Upper lobe of right lung (tissue), 1 donor: ENCODE measurements around the gene MIOX. TPM values are rescaled to one million over a fixed set of nuclear protein-coding genes. Genes with fewer than 3 reads are reported as not detected.
"Not testable (repeated sequence)": the region's sequence is repeated elsewhere in the genome, so short reads cannot be mapped to it uniquely, and the experiment has no call there.

ENCODE experiments used
- ATAC-seq: fragments of 200-7000 bp; cut with Tn5 transposase; one replicate; pipeline ENCODE4 v1.9.1; 2020; ENCODE audit warnings: mild to moderate bottlenecking, moderate library complexity
- DNase-seq: peaks from one replicate; pipeline ENCODE4 v3.0.0-alpha.2; 2020
- H3K27ac ChIP-seq: fragments of 200-600 bp; one replicate; pipeline ENCODE4 v1.8.0; 2022
- H3K27me3 ChIP-seq: fragments of 200-600 bp; one replicate; pipeline ENCODE4 v1.8.0; 2022; ENCODE audit warnings: mild to moderate bottlenecking
- H3K36me3 ChIP-seq: fragments of 200-600 bp; one replicate; pipeline ENCODE4 v1.8.0; 2022
- H3K4me1 ChIP-seq: fragments of 200-600 bp; one replicate; pipeline ENCODE4 v1.8.0; 2022
- H3K4me3 ChIP-seq: fragments of 200-600 bp; one replicate; pipeline ENCODE4 v1.8.0; 2022; ENCODE audit warnings: mild to moderate bottlenecking
- H3K9me3 ChIP-seq: fragments of 200-600 bp; one replicate; pipeline ENCODE4 v1.8.0; 2022
- intact Hi-C: fragments of 100-400 bp; cut with DNase I; formaldehyde crosslinking; loops from one replicate; pipeline ENCODE4 v1.11.0; 2022
- total RNA-seq: library from RNA; stranded (reverse); fragmentation: NEBNext Ultra II Directional; extraction: Animal tissue kit (Norgen Biotek cat#: 25700); gene quantifications from one replicate; pipeline ENCODE4 v1.2.1, GENCODE V29; 2021
- TF ChIP-seq, protein P1 (sequence below): fragments of 200-600 bp; IDR thresholded peaks from one replicate; pipeline ENCODE4 v1.8.0; 2022; ENCODE audit warnings: antibody characterized with exemption
- donor health status: DM: no; HTN: yes; CAD: no; lungs with severe emphysema.

Gene MIOX
- total RNA-seq, 1 donor from 2014 or later: not detected

DNA sequence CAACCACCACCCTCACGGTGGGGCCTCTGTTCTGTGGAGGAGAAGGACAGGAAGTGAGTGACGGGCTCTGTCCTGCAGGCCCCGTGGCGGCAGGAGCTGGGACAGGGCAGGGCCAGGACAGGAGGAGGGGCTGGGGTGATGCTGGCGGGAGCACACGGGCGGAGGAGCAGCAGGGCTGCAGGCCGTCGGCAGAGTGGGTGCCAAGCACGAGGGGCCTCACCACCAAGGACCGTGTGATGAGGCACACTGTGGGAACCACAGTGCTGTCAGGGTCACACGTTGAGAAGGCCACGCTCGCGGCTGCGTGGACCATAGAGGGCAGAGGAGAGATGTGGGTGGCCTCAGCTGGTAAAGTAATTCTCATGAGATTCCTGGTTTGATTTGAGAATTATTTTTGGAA is 30.2 kb downstream of the MIOX start:
- H3K27ac ChIP-seq: no peak overlapping the region
- TF ChIP-seq, protein P1, sequence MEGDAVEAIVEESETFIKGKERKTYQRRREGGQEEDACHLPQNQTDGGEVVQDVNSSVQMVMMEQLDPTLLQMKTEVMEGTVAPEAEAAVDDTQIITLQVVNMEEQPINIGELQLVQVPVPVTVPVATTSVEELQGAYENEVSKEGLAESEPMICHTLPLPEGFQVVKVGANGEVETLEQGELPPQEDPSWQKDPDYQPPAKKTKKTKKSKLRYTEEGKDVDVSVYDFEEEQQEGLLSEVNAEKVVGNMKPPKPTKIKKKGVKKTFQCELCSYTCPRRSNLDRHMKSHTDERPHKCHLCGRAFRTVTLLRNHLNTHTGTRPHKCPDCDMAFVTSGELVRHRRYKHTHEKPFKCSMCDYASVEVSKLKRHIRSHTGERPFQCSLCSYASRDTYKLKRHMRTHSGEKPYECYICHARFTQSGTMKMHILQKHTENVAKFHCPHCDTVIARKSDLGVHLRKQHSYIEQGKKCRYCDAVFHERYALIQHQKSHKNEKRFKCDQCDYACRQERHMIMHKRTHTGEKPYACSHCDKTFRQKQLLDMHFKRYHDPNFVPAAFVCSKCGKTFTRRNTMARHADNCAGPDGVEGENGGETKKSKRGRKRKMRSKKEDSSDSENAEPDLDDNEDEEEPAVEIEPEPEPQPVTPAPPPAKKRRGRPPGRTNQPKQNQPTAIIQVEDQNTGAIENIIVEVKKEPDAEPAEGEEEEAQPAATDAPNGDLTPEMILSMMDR: no peak
- no peaks in the 10 kb centered on the region for H3K27me3 ChIP-seq
- peaks cover under 1% of the 10 kb centered on the region for H3K4me1 ChIP-seq
- peaks cover 33% of the 10 kb centered on the region for H3K36me3 ChIP-seq
- H3K4me3 ChIP-seq: no peak overlapping the region
- DNase-seq (no peak), ATAC-seq (no peak)
- H3K9me3 ChIP-seq: no peaks in the 10 kb centered on the region
- intact Hi-C loops: no loop called here

GRCh38 chr22:50517495-50518260 is 31.0 kb downstream of the MIOX start:
- DNase-seq: no peak
- TF ChIP-seq, protein P1: no peak
- Histone ChIP-seq H3K4me1 (no peaks in the 10 kb centered on the region), H3K27ac (no peak overlapping the region), H3K4me3 (no peak overlapping the region), H3K9me3 (no peaks in the 10 kb centered on the region), H3K36me3 (peaks cover 38% of the 10 kb centered on the region), H3K27me3 (no peaks in the 10 kb centered on the region)
- intact Hi-C loops: no loop called here
- ATAC-seq: no peak

- Histone ChIP-seq H3K27me3 (no peaks in the 10 kb centered on the region), H3K9me3 (no peaks in the 10 kb centered on the region), H3K27ac (no peak overlapping the region), H3K4me1 (no peaks in the 10 kb centered on the region), H3K4me3 (no peak overlapping the region), H3K36me3 (peaks cover 48% of the 10 kb centered on the region)
- intact Hi-C loops: no loop called here
- DNase-seq (no peak), ATAC-seq (no peak)
- TF ChIP-seq, protein P1: no peak
Measured at GRCh38 chr22:50518606-50519005, 31.9 kb downstream of the MIOX start.

DNA sequence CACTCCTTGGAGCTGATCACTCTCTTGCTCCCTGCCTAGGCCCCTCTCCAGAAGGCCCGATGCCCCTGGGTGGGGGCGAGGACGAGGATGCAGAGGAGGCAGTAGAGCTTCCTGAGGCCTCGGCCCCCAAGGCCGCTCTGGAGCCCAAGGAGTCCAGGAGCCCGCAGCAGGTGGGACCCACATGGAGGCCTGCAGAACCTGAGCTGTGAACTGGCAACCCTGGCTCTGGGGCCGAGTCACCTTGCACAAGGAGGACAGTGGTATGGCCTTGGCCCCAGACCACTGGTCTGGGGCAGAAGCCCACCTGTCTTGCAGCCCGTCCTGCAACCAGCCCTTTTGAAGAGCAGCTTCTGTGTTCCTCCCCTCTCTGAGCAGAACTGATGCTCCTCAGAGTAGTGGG is 32.5 kb downstream of the MIOX start:
- intact Hi-C loops: no loop called here
- TF ChIP-seq, protein P1: no peak
- no peaks in the 10 kb centered on the region for H3K9me3 ChIP-seq
- peaks cover 1% of the 10 kb centered on the region for H3K4me1 ChIP-seq
- peaks cover 53% of the 10 kb centered on the region for H3K36me3 ChIP-seq
- no peak overlapping the region for H3K4me3 ChIP-seq
- DNase-seq (no peak), ATAC-seq (no peak)
- no peak overlapping the region for H3K27ac ChIP-seq
- no peaks in the 10 kb centered on the region for H3K27me3 ChIP-seq

DNA sequence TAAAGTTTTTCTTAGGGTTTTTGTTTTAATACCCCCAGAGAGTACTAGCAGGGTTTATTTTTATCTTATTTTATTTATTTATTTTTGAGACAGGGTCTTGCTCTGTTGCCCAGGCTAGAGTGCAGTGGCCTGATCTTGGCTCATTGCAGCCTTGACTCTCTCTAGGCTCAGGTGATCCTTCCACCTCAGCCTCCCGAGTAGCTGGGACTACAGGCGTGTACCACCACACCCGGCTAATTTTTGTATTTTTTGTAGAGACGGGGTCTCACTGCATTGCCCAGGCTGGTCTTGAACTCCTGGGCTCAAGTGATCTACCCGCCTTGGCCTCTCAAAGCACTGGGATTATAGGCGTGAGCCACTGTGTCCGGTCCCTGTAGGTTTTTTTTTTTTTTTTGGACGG is 33.5 kb downstream of the MIOX start:
- H3K27ac ChIP-seq, H3K9me3 ChIP-seq, DNase-seq, H3K4me3 ChIP-seq, H3K4me1 ChIP-seq, ATAC-seq, H3K27me3 ChIP-seq, intact Hi-C loops: not testable (repeated sequence)
- H3K36me3 ChIP-seq: peaks cover 53% of the 10 kb centered on the region

GRCh38 chr22:50520826-50521453 is 34.3 kb downstream of the MIOX start:
- Histone ChIP-seq H3K4me1 (peaks cover 6% of the 10 kb centered on the region), H3K27ac (no peak overlapping the region), H3K36me3 (peaks cover 53% of the 10 kb centered on the region), H3K27me3 (no peaks in the 10 kb centered on the region), H3K4me3 (no peak overlapping the region), H3K9me3 (no peaks in the 10 kb centered on the region)
- TF ChIP-seq, protein P1: no peak
- ATAC-seq (no peak), DNase-seq (no peak)
- intact Hi-C loops: no loop called here
